Measurements from ENCODE around the gene TET2.

Gene TET2

GRCh38 chr4:105305019-105305836 lies 158.6 kb downstream of the TET2 start:
- TF ChIP-seq, protein P1, sequence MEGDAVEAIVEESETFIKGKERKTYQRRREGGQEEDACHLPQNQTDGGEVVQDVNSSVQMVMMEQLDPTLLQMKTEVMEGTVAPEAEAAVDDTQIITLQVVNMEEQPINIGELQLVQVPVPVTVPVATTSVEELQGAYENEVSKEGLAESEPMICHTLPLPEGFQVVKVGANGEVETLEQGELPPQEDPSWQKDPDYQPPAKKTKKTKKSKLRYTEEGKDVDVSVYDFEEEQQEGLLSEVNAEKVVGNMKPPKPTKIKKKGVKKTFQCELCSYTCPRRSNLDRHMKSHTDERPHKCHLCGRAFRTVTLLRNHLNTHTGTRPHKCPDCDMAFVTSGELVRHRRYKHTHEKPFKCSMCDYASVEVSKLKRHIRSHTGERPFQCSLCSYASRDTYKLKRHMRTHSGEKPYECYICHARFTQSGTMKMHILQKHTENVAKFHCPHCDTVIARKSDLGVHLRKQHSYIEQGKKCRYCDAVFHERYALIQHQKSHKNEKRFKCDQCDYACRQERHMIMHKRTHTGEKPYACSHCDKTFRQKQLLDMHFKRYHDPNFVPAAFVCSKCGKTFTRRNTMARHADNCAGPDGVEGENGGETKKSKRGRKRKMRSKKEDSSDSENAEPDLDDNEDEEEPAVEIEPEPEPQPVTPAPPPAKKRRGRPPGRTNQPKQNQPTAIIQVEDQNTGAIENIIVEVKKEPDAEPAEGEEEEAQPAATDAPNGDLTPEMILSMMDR (IDR thresholded peaks at IDR 0.05; ENCODE audit: low read depth, low read length): no peak

DNA sequence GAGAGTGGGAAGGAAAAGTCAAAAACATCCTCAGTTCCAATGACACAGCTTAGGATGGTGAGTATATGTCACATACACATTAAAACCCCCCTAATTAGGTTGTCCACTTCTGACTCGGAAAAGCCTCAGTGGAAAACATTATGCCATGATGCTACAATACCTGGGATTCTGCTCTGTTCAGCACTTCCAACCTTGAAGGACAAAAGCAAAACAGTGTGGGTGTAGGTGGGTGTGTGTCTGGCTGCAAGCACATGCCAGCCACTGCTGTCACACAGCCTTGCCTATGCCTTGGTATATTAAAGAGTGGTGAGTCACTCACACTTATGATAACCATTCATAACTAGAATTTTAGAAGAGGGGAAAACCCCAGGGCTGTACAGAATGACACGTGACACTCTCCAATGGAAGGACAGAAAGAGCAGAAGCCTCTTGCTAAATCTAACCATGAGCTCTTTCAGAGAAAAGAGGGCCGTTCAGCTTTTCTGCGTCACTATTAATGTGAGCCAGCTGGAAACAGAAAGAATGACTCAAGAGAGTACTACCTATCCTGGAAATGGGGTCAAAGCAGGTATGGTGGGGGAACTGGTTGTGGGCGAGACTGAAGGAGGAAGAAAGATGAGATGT lies 159.6 kb downstream of the TET2 start:
- no peak overlapping the region for H3K4me3 ChIP-seq (ENCODE audit: low read depth, low read length)
- TF ChIP-seq, protein P1 (IDR thresholded peaks at IDR 0.05; ENCODE audit: low read depth, low read length): no peak

More at GRCh38 chr4:105305019-105305836, 158.6 kb downstream of the TET2 start:
- no peak overlapping the region for H3K4me3 ChIP-seq (ENCODE audit: low read depth, low read length)

GRCh38 chr4:105306820-105307219 lies 160.1 kb downstream of the TET2 start:
- TF ChIP-seq, protein P1 (IDR thresholded peaks at IDR 0.05; ENCODE audit: low read depth, low read length): no peak
- no peak overlapping the region for H3K4me3 ChIP-seq (ENCODE audit: low read depth, low read length)

DNA sequence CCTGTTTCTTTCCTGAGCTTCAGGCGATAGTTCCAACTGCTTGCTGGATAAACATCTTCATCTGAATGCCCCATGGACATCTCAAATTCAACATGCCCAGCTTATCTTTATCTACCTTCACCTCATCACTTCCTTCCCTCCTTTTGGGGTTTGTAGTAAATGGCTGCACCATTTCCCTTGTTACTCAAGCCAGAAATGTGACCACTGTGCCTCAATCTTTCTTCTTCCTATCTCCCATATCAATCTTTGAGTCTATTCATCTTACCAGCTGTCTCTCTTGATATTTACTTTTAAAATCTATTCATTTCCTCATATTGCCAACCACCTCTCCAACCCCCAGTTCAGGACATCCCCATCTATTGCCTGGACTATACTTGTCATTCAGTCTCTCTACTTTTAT lies 171.8 kb downstream of the TET2 start:
- TF ChIP-seq, protein P1 (IDR thresholded peaks at IDR 0.05; ENCODE audit: low read depth, low read length): no peak
- H3K4me3 ChIP-seq (ENCODE audit: low read depth, low read length): no peak overlapping the region

- H3K4me3 ChIP-seq (ENCODE audit: low read depth, low read length): no peak overlapping the region
- TF ChIP-seq, protein P1 (IDR thresholded peaks at IDR 0.05; ENCODE audit: low read depth, low read length): no peak
Observed at GRCh38 chr4:105327222-105327621, 180.5 kb downstream of the TET2 start.

GRCh38 chr4:105327956-105328355 lies 181.3 kb downstream of the TET2 start:
- TF ChIP-seq, protein P1 (IDR thresholded peaks at IDR 0.05; ENCODE audit: low read depth, low read length): no peak
- no peak overlapping the region for H3K4me3 ChIP-seq (ENCODE audit: low read depth, low read length)

DNA sequence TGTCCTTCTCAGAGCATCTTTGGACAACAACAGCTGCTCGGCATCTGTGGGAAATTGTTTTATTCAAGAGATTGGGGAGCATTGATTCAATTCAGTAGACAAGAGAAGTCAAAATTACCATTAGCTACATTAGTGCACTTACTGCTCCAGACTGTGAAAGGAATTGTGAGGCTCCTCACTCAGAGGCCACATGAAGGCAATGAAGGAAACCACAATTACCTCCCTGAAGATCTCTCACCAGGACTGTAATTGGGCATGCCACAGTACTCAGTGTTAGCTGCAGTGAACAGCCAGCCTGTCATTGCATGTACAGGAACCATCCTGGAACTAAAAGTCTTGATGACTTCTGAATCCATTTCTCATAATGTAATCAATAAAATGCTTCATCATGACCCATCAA lies 182.4 kb downstream of the TET2 start:
- TF ChIP-seq, protein P1 (IDR thresholded peaks at IDR 0.05; ENCODE audit: low read depth, low read length): no peak
- no peak overlapping the region for H3K4me3 ChIP-seq (ENCODE audit: low read depth, low read length)
